Lung (tissue), 12 donors: ENCODE results near the gene RANBP17. TPM values are rescaled to one million over a fixed set of nuclear protein-coding genes. Genes with fewer than 3 reads are reported as not detected.

Experiments
- ATAC-seq: fragments of 200-7000 bp; cut with Tn5 transposase; one replicate; pipeline ENCODE4 v1.9.1; 2020; ENCODE audit warnings: moderate number of reproducible peaks; ENCODE audit not compliant: insufficient read depth, low FRiP score
- DNase-seq, 3 donors: peaks; one replicate each; pipeline ENCODE4 v3.0.0-alpha.2; 2013 to 2017
- H3K27ac ChIP-seq, 2 donors: one replicate each; pipeline ENCODE4 v1.5.1; 2013; ENCODE audit warnings: mild to moderate bottlenecking in 2 of 2, moderate library complexity in 2 of 2, control low read depth in 1 of 2, inconsistent platforms in 1 of 2, low read depth in 1 of 2, low read length in 1 of 2
- H3K27me3 ChIP-seq, 3 donors: one replicate each; pipeline ENCODE4 v1.5.1; 2013; ENCODE audit warnings: low read length in 2 of 3; ENCODE audit not compliant: control insufficient read depth in 3 of 3, insufficient read depth in 3 of 3
- H3K36me3 ChIP-seq, 4 donors: one replicate each; pipeline ENCODE4 v1.5.1; 2013; ENCODE audit warnings: low read length in 4 of 4, mild to moderate bottlenecking in 1 of 4, moderate library complexity in 1 of 4; ENCODE audit not compliant: control insufficient read depth in 4 of 4, insufficient read depth in 4 of 4
- H3K4me1 ChIP-seq, 5 donors: one replicate each; pipeline ENCODE4 v1.5.1; 2013; ENCODE audit warnings: low read length in 5 of 5, mild to moderate bottlenecking in 2 of 5, moderate library complexity in 1 of 5; ENCODE audit not compliant: control insufficient read depth in 5 of 5, insufficient read depth in 5 of 5
- H3K4me3 ChIP-seq: one replicate; pipeline ENCODE4 v1.5.1; 2013; ENCODE audit warnings: mild to moderate bottlenecking, control low read depth, moderate library complexity
- H3K9ac ChIP-seq, 2 donors: one replicate each; pipeline ENCODE4 v1.5.1; 2013; ENCODE audit warnings: low read length in 2 of 2, control low read depth in 1 of 2; ENCODE audit not compliant: insufficient read depth in 1 of 2
- H3K9me3 ChIP-seq, 4 donors: one replicate each; pipeline ENCODE4 v1.5.1; 2013; ENCODE audit warnings: low read length in 3 of 4, mild to moderate bottlenecking in 1 of 4, moderate library complexity in 1 of 4; ENCODE audit not compliant: control insufficient read depth in 4 of 4, insufficient read depth in 3 of 4
- CTCF ChIP-seq: IDR thresholded peaks from 2 replicates; pipeline ENCODE4 v1.5.1; 2012; ENCODE audit warnings: mild to moderate bottlenecking; ENCODE audit errors: control extremely low read depth, extremely low read depth
- WGBS, 2 donors: extraction: QIAGEN DNeasy Blood & Tissue Kit; methylation state at CpG; one replicate each; pipeline ENCODE4 v1.1.7; 2013; 5-methylcytosine and 5-hydroxymethylcytosine counted together
- polyA plus RNA-seq, 2 donors: library from polyadenylated mRNA; stranded (reverse); fragments of 200-250 nt; gene quantifications; one replicate each; pipeline ENCODE4 v1.2.1, GENCODE V29; 2013
- total RNA-seq, 2 donors: library from RNA; depleted of rRNA in 1 of 2; stranded (reverse); fragments of >200 nt in 1 of 2; gene quantifications; one replicate each; pipeline ENCODE4 v1.2.1, GENCODE V29; 2014 to 2021
- donor health status: control.
- donor health status: control.
- donor health status: Bipolar disorder and iron deficiency.
- donor health status: healthy.
- donor health status: DM: yes; HTN: yes; CAD: no.

Gene RANBP17
- total and polyA plus RNA-seq, 4 donors = 1.8 to 130 (median 11.0) TPM

- Histone ChIP-seq H3K27ac (no peak overlapping the region), H3K4me3 (no peak overlapping the region), H3K9me3 (no peaks in the 10 kb centered on the region), H3K4me1 (no peaks in the 10 kb centered on the region), H3K36me3 (no peaks in the 10 kb centered on the region), H3K9ac (no peak overlapping the region), H3K27me3 (no peaks in the 10 kb centered on the region)
- 61 to 71% methylated on average over 3 of the region's 3 CpGs for WGBS, 2 donors
- no peak for TF ChIP-seq CTCF
- ATAC-seq (no peak), DNase-seq (no peak)
These were observed 288.0 kb downstream of the RANBP17 start for GRCh38 chr5:171149772-171150171.

GRCh38 chr5:171152382-171152781 is 290.6 kb downstream of the RANBP17 start:
- DNase-seq (peak in 2 of 3 donors; percentile 21 to 52), ATAC-seq (no peak)
- 92 to 95% methylated on average over 4 of the region's 4 CpGs for WGBS, 2 donors
- H3K4me1 ChIP-seq = no peaks in the 10 kb centered on the region
- no peak overlapping the region for H3K9ac ChIP-seq
- no peak overlapping the region for H3K27ac ChIP-seq
- no peaks in the 10 kb centered on the region for H3K36me3 ChIP-seq
- no peaks in the 10 kb centered on the region for H3K9me3 ChIP-seq
- TF ChIP-seq CTCF = no peak
- no peak overlapping the region for H3K4me3 ChIP-seq
- H3K27me3 ChIP-seq = no peaks in the 10 kb centered on the region

- no peaks in the 10 kb centered on the region for H3K36me3 ChIP-seq
- ATAC-seq (no peak), DNase-seq (no peak)
- WGBS, 2 donors = 92 to 97% methylated on average over 1 of the region's 1 CpG
- TF ChIP-seq CTCF = no peak
- H3K4me3 ChIP-seq = no peak overlapping the region
- no peaks in the 10 kb centered on the region for H3K4me1 ChIP-seq
- H3K27me3 ChIP-seq = no peaks in the 10 kb centered on the region
- no peak overlapping the region for H3K9ac ChIP-seq
- H3K9me3 ChIP-seq = no peaks in the 10 kb centered on the region
- no peak overlapping the region for H3K27ac ChIP-seq
These were observed 293.8 kb downstream of the RANBP17 start for GRCh38 chr5:171155621-171156020.

- no peaks in the 10 kb centered on the region for H3K4me1 ChIP-seq
- no peak for TF ChIP-seq CTCF
- H3K36me3 ChIP-seq = no peaks in the 10 kb centered on the region
- no peak overlapping the region for H3K4me3 ChIP-seq
- H3K9ac ChIP-seq = no peak overlapping the region
- H3K27me3 ChIP-seq = no peaks in the 10 kb centered on the region
- H3K27ac ChIP-seq = no peak overlapping the region
- ATAC-seq = no peak
- WGBS, 2 donors = 82 to 88% methylated on average over 2 of the region's 2 CpGs
- no peak for DNase-seq
- H3K9me3 ChIP-seq = no peaks in the 10 kb centered on the region
These were observed 295.5 kb downstream of the RANBP17 start for GRCh38 chr5:171157276-171157675.
